HG03139 (cell line): ENCODE measurements around the gene TEX52.

Experiments
- ATAC-seq: cut with Tn5 transposase; IDR thresholded peaks from one replicate; pipeline ENCODE4 v1.9.1; 2021; ENCODE audit not compliant: unreplicated experiment

TEX52 gene

DNA sequence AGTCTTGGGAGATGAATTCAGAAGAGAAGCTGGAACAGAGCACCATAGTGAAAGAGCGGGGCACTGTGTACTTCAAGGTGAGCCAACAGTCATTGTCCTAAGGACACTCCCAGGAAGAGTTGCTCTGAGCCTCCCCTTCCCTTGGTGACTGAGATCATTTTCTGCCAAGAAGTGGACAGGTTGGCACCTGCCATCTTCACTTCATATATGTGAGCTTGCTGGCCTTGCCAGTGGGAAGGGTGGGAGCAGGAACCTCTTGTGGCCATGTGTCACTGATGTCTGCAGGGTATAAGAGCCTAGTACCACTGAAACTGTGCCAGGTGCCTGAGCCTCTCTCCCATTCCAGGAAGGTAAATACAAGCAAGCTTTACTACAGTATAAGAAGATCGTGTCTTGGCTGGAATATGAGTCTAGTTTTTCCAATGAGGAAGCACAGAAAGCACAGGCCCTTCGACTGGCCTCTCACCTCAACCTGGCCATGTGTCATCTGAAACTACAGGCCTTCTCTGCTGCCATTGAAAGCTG lies 56.7 kb downstream of the TEX52 start:
- no peak for ATAC-seq
